Caco-2 (cell line): Measurements from ENCODE around the gene C1QTNF12. TPM values are rescaled to one million over a fixed set of nuclear protein-coding genes. Genes with fewer than 3 reads are reported as not detected.

Experiments used
- BruUV-seq: library from RNA; stranded (reverse); fragments of 400-500 nt; replicated peaks from 2 replicates; lab custom pipeline; 2021; lab: Mats Ljungman, UMichigan
- CTCF ChIA-PET: fragments of 300-600 bp; sonication (Branson Sonifier 250); formaldehyde crosslinking; loops from one replicate; lab custom pipeline; 2022; ENCODE audit warnings: antibody characterized with exemption; lab: Charles Lee
- POLR2A ChIA-PET: fragments of 300-600 bp; sonication (Branson Sonifier 250); formaldehyde crosslinking; loops from one replicate; lab custom pipeline; 2022; ENCODE audit warnings: antibody characterized with exemption; lab: Charles Lee
- DNase-seq, 2 experiments: peaks; one replicate each; pipeline versions ENCODE4 v3.0.0 to v3.0.0-alpha.2; 2020 to 2022
- H3K27me3 ChIP-seq: replicated peaks from 2 replicates; pipeline ENCODE4 v1.6.0; 2011; ENCODE audit warnings: low read length; ENCODE audit not compliant: control insufficient read depth, insufficient read depth
- H3K36me3 ChIP-seq: 2 replicates; pipeline ENCODE4 v1.5.1; 2011; ENCODE audit warnings: low read length; ENCODE audit not compliant: control insufficient read depth, insufficient read depth
- H3K4me1 ChIP-seq: fragments of 250-450 bp; sonication (Bioruptor Pico); 2 replicates; pipeline ENCODE4 v1.5.1; 2020; ENCODE audit warnings: mild to moderate bottlenecking
- H3K4me3 ChIP-seq: 2 replicates; pipeline ENCODE4 v1.5.1; 2011; ENCODE audit warnings: low read depth, mild to moderate bottlenecking, control low read depth, low read length
- H3K9me3 ChIP-seq: fragments of 250-450 bp; sonication (Bioruptor Pico); 2 replicates; pipeline ENCODE4 v1.5.1; 2020; ENCODE audit warnings: mild to moderate bottlenecking, moderate library complexity
- H3K27ac Mint-ChIP-seq: one replicate; pipeline ENCODE4 v1.8.0; 2022; ENCODE audit warnings: mixed read lengths; ENCODE audit not compliant: unreplicated experiment
- H3K27me3 Mint-ChIP-seq: one replicate; pipeline ENCODE4 v1.8.0; 2022; ENCODE audit warnings: mixed read lengths; ENCODE audit not compliant: insufficient read depth, unreplicated experiment
- H3K36me3 Mint-ChIP-seq: one replicate; pipeline ENCODE4 v1.8.0; 2022; ENCODE audit warnings: mild to moderate bottlenecking, mixed read lengths; ENCODE audit not compliant: insufficient read depth, unreplicated experiment
- H3K4me1 Mint-ChIP-seq: one replicate; pipeline ENCODE4 v1.8.0; 2022; ENCODE audit warnings: low read depth, mixed read lengths; ENCODE audit not compliant: unreplicated experiment
- H3K4me3 Mint-ChIP-seq: one replicate; pipeline ENCODE4 v1.8.0; 2022; ENCODE audit warnings: mild to moderate bottlenecking, moderate library complexity, mixed read lengths; ENCODE audit not compliant: unreplicated experiment
- H3K9me3 Mint-ChIP-seq: one replicate; pipeline ENCODE4 v1.8.0; 2022; ENCODE audit warnings: mixed read lengths; ENCODE audit not compliant: unreplicated experiment
- intact Hi-C: fragments of 100-400 bp; cut with micrococcal nuclease; formaldehyde crosslinking; loops from one replicate; pipeline ENCODE4 v1.10.0; 2022; ENCODE audit not compliant: unreplicated experiment
- total RNA-seq: library from RNA; stranded (reverse); gene quantifications from 2 replicates; pipeline ENCODE4 v1.2.3, GENCODE V29; 2022
- TF ChIP-seq, protein P1 (sequence below), 2 experiments: fragments of 200-600 bp in 1 of 2; IDR thresholded peaks; 1 replicate in 1 of 2; 2 replicates in 1 of 2; pipeline versions ENCODE4 v1.5.1 to v1.8.0; 2011 to 2022; ENCODE audit warnings: antibody characterized with exemption in 1 of 2, control low read depth in 1 of 2, inconsistent platforms in 1 of 2, low read depth in 1 of 2, low read length in 1 of 2, mild to moderate bottlenecking in 1 of 2, moderate library complexity in 1 of 2; ENCODE audit not compliant: insufficient read depth in 1 of 2, severe bottlenecking in 1 of 2, unreplicated experiment in 1 of 2

The C1QTNF12 gene
- total RNA-seq, 1 experiment from 2014 or later: 3.7 TPM

GRCh38 chr1:1199961-1200875 is 46.3 kb downstream of the C1QTNF12 start:
- TF ChIP-seq, protein P1, sequence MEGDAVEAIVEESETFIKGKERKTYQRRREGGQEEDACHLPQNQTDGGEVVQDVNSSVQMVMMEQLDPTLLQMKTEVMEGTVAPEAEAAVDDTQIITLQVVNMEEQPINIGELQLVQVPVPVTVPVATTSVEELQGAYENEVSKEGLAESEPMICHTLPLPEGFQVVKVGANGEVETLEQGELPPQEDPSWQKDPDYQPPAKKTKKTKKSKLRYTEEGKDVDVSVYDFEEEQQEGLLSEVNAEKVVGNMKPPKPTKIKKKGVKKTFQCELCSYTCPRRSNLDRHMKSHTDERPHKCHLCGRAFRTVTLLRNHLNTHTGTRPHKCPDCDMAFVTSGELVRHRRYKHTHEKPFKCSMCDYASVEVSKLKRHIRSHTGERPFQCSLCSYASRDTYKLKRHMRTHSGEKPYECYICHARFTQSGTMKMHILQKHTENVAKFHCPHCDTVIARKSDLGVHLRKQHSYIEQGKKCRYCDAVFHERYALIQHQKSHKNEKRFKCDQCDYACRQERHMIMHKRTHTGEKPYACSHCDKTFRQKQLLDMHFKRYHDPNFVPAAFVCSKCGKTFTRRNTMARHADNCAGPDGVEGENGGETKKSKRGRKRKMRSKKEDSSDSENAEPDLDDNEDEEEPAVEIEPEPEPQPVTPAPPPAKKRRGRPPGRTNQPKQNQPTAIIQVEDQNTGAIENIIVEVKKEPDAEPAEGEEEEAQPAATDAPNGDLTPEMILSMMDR (IDR thresholded peaks at IDR 0.05; ENCODE audit: insufficient read depth in 1 of 2, low read depth in 1 of 2, low read length in 1 of 2, severe bottlenecking in 1 of 2, unreplicated experiment in 1 of 2): no peak
- ChIA-PET CTCF (no interaction called here), POLR2A (interaction anchor here (0.7 kb wide), 1 partner anchor 75 kb away, joined by 3 read pairs; no protein-coding TSS in a partner anchor)
- Mint-ChIP-seq H3K4me3 (peak overlapping the region; percentile 35), H3K4me1 (no peaks in the 10 kb centered on the region), H3K27ac (no peak overlapping the region), H3K9me3 (peaks cover under 1% of the 10 kb centered on the region), H3K36me3 (no peaks in the 10 kb centered on the region), H3K27me3 (no peaks in the 10 kb centered on the region)
- BruUV-seq: no TSS peak
- intact Hi-C loops: no loop called here
- DNase-seq: no peak
- peak overlapping the region; percentile 39; the same call in 1 of the 2 replicates for H3K4me3 ChIP-seq
- H3K36me3 ChIP-seq: no peaks in the 10 kb centered on the region
- no peaks in the 10 kb centered on the region for H3K4me1 ChIP-seq
- H3K9me3 ChIP-seq: no peaks in the 10 kb centered on the region
- no peaks in the 10 kb centered on the region for H3K27me3 ChIP-seq

GRCh38 chr1:1199141-1199960 is 47.2 kb downstream of the C1QTNF12 start:
- H3K4me3 ChIP-seq: no peak overlapping the region
- CTCF ChIA-PET: no interaction called here
- H3K9me3 ChIP-seq: peaks cover 8% of the 10 kb centered on the region; the same call in 1 of the 2 replicates
- no peak overlapping the region for H3K27ac Mint-ChIP-seq
- intact Hi-C loops: no loop called here
- no peaks in the 10 kb centered on the region for H3K36me3 Mint-ChIP-seq
- H3K4me1 Mint-ChIP-seq: no peaks in the 10 kb centered on the region
- DNase-seq: no peak
- TF ChIP-seq, protein P1 (IDR thresholded peaks at IDR 0.05; ENCODE audit: insufficient read depth in 1 of 2, low read depth in 1 of 2, low read length in 1 of 2, severe bottlenecking in 1 of 2, unreplicated experiment in 1 of 2): no peak
- no peak overlapping the region for H3K4me3 Mint-ChIP-seq
- peaks cover 9% of the 10 kb centered on the region for H3K9me3 Mint-ChIP-seq
- H3K27me3 Mint-ChIP-seq: no peaks in the 10 kb centered on the region
- POLR2A ChIA-PET: no interaction called here
- no peaks in the 10 kb centered on the region for H3K4me1 ChIP-seq
- no peaks in the 10 kb centered on the region for H3K36me3 ChIP-seq
- BruUV-seq: no TSS peak
- no peaks in the 10 kb centered on the region for H3K27me3 ChIP-seq

DNA sequence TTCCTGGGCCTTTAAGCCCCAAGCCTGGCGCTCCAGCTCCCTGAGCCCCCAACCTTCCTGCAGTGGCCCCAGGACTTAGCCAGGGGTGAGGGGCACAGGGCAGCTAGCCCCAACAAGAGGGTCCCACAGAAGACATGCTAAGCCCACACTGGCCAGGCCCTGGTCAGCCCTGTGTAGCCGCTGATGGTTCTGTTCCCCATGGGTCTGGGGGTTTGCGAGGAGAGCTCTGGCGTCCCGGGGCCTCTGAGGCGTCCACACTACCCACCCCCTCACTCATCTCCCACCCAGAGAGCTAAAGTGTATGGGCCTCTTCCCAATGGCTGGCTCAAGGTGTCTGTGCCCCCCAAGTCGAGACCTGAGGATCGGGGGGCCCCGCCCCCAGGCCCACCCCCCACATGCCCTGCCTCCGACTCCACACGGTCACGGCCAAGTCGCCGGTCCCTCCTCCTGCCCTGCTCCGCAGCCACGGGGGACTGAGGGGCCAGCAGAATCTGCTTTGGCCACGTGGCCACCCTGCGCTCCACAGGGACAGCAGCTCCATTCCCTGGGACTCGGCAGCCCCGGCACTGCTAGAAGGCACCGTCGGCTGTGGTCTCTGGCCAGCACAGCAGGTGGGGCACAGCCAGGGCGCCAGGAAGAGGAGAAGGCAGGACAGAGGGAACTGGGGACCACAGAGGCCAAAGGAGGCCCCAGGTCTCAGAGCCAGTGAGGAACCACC is 47.9 kb downstream of the C1QTNF12 start:
- no peaks in the 10 kb centered on the region for H3K4me1 ChIP-seq
- no peaks in the 10 kb centered on the region for H3K4me1 Mint-ChIP-seq
- H3K27me3 Mint-ChIP-seq: no peaks in the 10 kb centered on the region
- no peaks in the 10 kb centered on the region for H3K36me3 Mint-ChIP-seq
- TF ChIP-seq, protein P1 (IDR thresholded peaks at IDR 0.05; ENCODE audit: insufficient read depth in 1 of 2, low read depth in 1 of 2, low read length in 1 of 2, severe bottlenecking in 1 of 2, unreplicated experiment in 1 of 2): no peak
- peaks cover 8% of the 10 kb centered on the region; the same call in 1 of the 2 replicates for H3K9me3 ChIP-seq
- H3K9me3 Mint-ChIP-seq: peaks cover 13% of the 10 kb centered on the region
- H3K4me3 ChIP-seq: no peak overlapping the region
- DNase-seq: no peak
- BruUV-seq: no TSS peak
- no peaks in the 10 kb centered on the region for H3K27me3 ChIP-seq
- H3K27ac Mint-ChIP-seq: no peak overlapping the region
- H3K4me3 Mint-ChIP-seq: no peak overlapping the region
- CTCF ChIA-PET: no interaction called here
- POLR2A ChIA-PET: no interaction called here
- no peaks in the 10 kb centered on the region for H3K36me3 ChIP-seq
- intact Hi-C loops: no loop called here
